Uterus (tissue), 4 donors: ENCODE measurements around the gene GRIP1. TPM values are rescaled to one million over a fixed set of nuclear protein-coding genes. Genes with fewer than 3 reads are reported as not detected.
"Not testable (repeated sequence)": the region's sequence is repeated elsewhere in the genome, so short reads cannot be mapped to it uniquely, and the experiment has no call there.

Source experiments
- DNase-seq, 2 donors: peaks; one replicate each; pipeline ENCODE4 v3.0.0-alpha.2; 2019 to 2020
- H3K27ac ChIP-seq, 2 donors: fragments of 200-600 bp; sonication (generic); 1 replicate in 1 of 2; 2 replicates in 1 of 2; pipeline ENCODE4 v1.5.1; 2016 to 2018
- H3K27me3 ChIP-seq, 2 donors: fragments of 200-600 bp; sonication (generic); one replicate each; pipeline ENCODE4 v1.5.1; 2018 to 2019; ENCODE audit warnings: control low read depth in 1 of 2
- H3K36me3 ChIP-seq, 2 donors: fragments of 200-600 bp; sonication (generic); one replicate each; pipeline ENCODE4 v1.5.1; 2019; ENCODE audit warnings: control low read depth in 1 of 2
- H3K4me1 ChIP-seq, 2 donors: fragments of 200-600 bp; sonication (generic); one replicate each; pipeline ENCODE4 v1.5.1; 2018 to 2019; ENCODE audit warnings: control low read depth in 1 of 2
- H3K4me3 ChIP-seq, 2 donors: fragments of 200-600 bp; sonication (generic); 1 replicate in 1 of 2; 2 replicates in 1 of 2; pipeline ENCODE4 v1.5.1; 2018 to 2019; ENCODE audit warnings: mild to moderate bottlenecking in 1 of 2
- H3K9me3 ChIP-seq, 2 donors: fragments of 200-600 bp; sonication (generic); one replicate each; pipeline ENCODE4 v1.5.1; 2019; ENCODE audit warnings: control low read depth in 1 of 2
- CTCF ChIP-seq, 4 experiments: fragments of 200-600 bp in 2 of 4; fragments of 450-650 bp in 2 of 4; sonication (generic) in 2 of 4; IDR thresholded peaks; one replicate each; pipeline ENCODE4 v1.5.1; 2016 to 2019; ENCODE audit warnings: antibody characterized with exemption in 4 of 4, mild to moderate bottlenecking in 2 of 4, moderate library complexity in 1 of 4
- POLR2A ChIP-seq, 2 donors: fragments of 450-650 bp; IDR thresholded peaks; one replicate each; pipeline ENCODE4 v1.6.1; 2016; ENCODE audit warnings: antibody characterized with exemption in 2 of 2, mild to moderate bottlenecking in 1 of 2, moderate library complexity in 1 of 2
- intact Hi-C: fragments of 100-400 bp; cut with DNase I; formaldehyde crosslinking; loops from one replicate; pipeline ENCODE4 v1.15.1; 2023; ENCODE audit warnings: low total_unique reads
- small RNA-seq: library from RNA; depleted of rRNA; stranded (forward); fragments of <200 nt; gene quantifications from one replicate; pipeline ENCODE3, GENCODE V24; 2016
- total RNA-seq, 4 donors: library from RNA; depleted of rRNA in 3 of 4; stranded (reverse); fragments of >200 nt in 3 of 4; gene quantifications; one replicate each; pipeline versions ENCODE4 v1.1.0 to v1.2.4, GENCODE V29; 2014 to 2023
- donor health status: DM: yes; HTN: yes; CAD: no.

GRIP1 gene
- total RNA-seq, 4 donors from 2014 or later: 6.4 to 74.8 (median 19.2) TPM; not detected in 1

GRCh38 chr12:66304296-66304900 lies 374.5 kb downstream of the GRIP1 start:
- intact Hi-C loops: no loop called here
- Histone ChIP-seq H3K36me3 (no peaks in the 10 kb centered on the region), H3K4me1 (no peaks in the 10 kb centered on the region), H3K27ac (no peak overlapping the region), H3K9me3 (no peaks in the 10 kb centered on the region), H3K4me3 (no peak overlapping the region), H3K27me3 (no peaks in the 10 kb centered on the region)
- DNase-seq: no peak
- TF ChIP-seq CTCF (IDR thresholded peaks at IDR 0.05): no peak
- TF ChIP-seq POLR2A (IDR thresholded peaks at IDR 0.05): no peak

- H3K4me3 ChIP-seq, intact Hi-C loops, H3K9me3 ChIP-seq, H3K27me3 ChIP-seq, DNase-seq, H3K4me1 ChIP-seq, H3K36me3 ChIP-seq: not testable (repeated sequence)
- H3K27ac ChIP-seq: peak overlapping the region in 1 of 2 donors; percentile 83
These were observed 375.5 kb downstream of the GRIP1 start for GRCh38 chr12:66303316-66303804.

GRCh38 chr12:66302827-66303169 lies 376.1 kb downstream of the GRIP1 start:
- intact Hi-C loops: no loop called here
- H3K27ac ChIP-seq: peak overlapping the region; percentile 76 to 83
- no peaks in the 10 kb centered on the region for H3K27me3 ChIP-seq
- DNase-seq: no peak
- peak overlapping the region; percentile 69 to 81 for H3K4me3 ChIP-seq
- no peaks in the 10 kb centered on the region for H3K4me1 ChIP-seq
- no peak for TF ChIP-seq POLR2A (IDR thresholded peaks at IDR 0.05)
- TF ChIP-seq CTCF (IDR thresholded peaks at IDR 0.05): no peak
- H3K36me3 ChIP-seq: no peaks in the 10 kb centered on the region
- H3K9me3 ChIP-seq: no peaks in the 10 kb centered on the region

GRCh38 chr12:66301944-66302826 lies 376.7 kb downstream of the GRIP1 start, which contains the start of gene HELB:
TSS of gene HELB (plus strand) at chr12:66302493. CDS start at chr12:66302604, 111 bp downstream.
- H3K27ac ChIP-seq: peak within 1 kb of the TSS; percentile 76 to 83
- intact Hi-C loops: no loop called here
- peak; percentile 97 to 98 for DNase-seq
- H3K9me3 ChIP-seq: no peaks in the 10 kb centered on the region
- no peaks in the 10 kb centered on the region for H3K4me1 ChIP-seq
- H3K27me3 ChIP-seq: no peaks in the 10 kb centered on the region
- H3K36me3 ChIP-seq: no peaks in the 10 kb centered on the region
- TF ChIP-seq POLR2A (IDR thresholded peaks at IDR 0.05): peak in 1 of 2 donors; percentile 51
- peak in 1 of 4 experiments; percentile 17 for TF ChIP-seq CTCF (IDR thresholded peaks at IDR 0.05)
- peak within 1 kb of the TSS; percentile 69 to 81 for H3K4me3 ChIP-seq

- Histone ChIP-seq H3K4me1 (no peaks in the 10 kb centered on the region), H3K4me3 (no peak overlapping the region), H3K27me3 (no peaks in the 10 kb centered on the region), H3K27ac (no peak overlapping the region), H3K9me3 (no peaks in the 10 kb centered on the region), H3K36me3 (no peaks in the 10 kb centered on the region)
- no peak for TF ChIP-seq POLR2A (IDR thresholded peaks at IDR 0.05)
- TF ChIP-seq CTCF (IDR thresholded peaks at IDR 0.05): no peak
- no peak for DNase-seq
- intact Hi-C loops: no loop called here
These were observed 381.0 kb downstream of the GRIP1 start for GRCh38 chr12:66297923-66298322.

Small RNAs within 50 kb of the gene (small RNA-seq; reads per million reads assigned to genes)
- not detected for gene OSBPL9P5
